ENCODE measurements around the gene SEMA6D.

Gene SEMA6D

DNA sequence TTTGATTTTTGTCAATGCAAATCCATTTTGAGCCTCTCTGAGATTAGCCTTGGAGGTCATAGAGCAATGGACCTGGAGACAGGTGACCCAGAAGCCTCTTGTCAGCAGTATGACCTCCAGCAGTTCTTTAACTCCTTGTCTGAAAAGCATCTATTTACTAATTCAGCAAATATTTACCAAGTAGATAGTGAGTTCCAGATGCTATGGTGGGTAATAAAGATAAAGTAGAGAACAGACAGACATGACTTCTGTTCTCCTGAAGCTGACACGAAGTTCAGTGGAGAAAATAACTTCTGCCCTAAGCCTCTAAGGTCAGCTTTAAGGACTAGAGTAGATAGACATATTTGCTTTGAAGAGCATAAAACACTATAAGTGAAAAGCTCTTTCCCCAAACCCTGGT is 26.6 kb downstream of the SEMA6D start:
- no peak for DNase-seq (ENCODE audit: low spot score)

GRCh38 chr15:47744496-47744895 is 27.2 kb downstream of the SEMA6D start:
- no peak for DNase-seq (ENCODE audit: low spot score)

DNA sequence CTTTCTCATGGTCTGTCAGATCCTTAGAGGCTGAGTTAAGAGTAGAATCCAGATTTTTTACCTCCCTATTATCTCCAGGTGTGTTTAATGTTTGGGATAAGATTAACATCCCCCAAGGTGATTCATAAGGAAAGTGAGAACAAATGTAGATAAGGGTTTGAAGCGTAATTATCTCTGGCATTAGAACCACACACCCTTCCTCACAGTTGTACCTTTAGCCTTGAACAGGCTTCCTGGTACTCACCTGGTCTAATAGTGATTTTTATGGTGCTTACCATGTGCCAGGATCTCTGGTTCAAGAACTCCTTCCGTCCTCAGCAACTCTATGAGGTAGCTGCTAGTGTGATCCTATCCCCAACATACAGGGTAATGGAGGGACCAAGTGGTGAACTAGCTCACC is 27.7 kb downstream of the SEMA6D start:
- no peak for DNase-seq (ENCODE audit: low spot score)

- DNase-seq (ENCODE audit: low spot score), result no peak
Measured at GRCh38 chr15:47746516-47746915, 29.2 kb downstream of the SEMA6D start.

DNA sequence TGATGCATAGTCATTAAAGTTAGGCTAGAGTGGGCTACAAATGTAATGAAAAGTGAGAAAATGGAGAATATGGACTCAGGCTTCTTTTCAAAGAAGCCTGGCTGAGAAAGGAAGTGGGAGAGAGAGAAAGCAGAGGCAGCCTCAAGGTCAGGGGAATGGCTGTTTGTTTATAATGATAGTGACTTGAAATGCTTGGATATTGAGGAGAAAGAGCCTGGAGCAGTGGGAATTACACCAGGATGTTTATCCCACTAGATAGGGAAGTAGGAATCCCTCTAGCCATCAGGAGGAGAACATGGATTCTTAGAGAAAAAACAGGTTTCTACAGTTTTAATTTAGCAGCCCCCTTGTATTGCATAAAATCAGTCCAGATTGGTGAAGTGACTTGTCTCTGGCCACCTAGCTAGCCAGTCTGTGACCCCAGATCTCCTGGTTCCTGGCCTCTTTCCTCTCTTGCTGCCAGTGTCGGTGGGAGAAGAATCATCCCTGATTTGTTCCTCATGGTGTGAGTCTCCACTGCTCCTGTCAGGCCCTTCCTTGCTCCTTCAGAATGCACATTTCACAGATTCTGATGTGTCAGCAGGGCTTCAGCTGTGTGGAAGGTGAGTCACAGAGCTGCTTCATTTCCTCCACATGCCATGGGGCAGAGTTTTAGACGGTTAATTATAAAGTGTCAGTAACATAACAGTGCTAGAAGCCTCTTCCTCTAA is 32.9 kb downstream of the SEMA6D start:
- DNase-seq (ENCODE audit: low spot score), result no peak

DNA sequence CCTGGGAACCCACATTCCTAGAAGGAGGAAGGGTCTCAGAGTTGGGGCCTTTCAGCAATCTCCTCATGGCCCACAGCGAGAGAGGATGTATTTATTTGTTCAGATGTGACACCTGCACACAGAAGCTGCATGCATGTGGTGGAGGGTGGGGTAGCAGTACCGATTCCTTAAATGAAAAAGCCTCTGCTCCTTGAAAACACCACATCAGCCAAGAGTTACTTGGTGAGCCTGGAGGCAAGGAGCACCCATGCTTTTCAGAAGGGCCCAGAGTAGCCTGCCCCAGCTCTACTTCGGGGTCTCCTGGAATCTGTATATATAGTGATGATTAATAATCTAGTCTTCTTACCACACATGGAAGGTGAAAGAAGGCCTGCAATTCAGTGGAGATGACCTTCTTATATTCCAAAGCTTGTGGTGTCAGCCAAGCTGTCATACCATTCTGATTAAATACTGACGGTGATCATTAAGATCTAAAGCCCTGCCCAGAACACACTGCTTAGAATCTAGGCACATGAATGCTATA is 33.5 kb downstream of the SEMA6D start:
- no peak for DNase-seq (ENCODE audit: low spot score)

DNA sequence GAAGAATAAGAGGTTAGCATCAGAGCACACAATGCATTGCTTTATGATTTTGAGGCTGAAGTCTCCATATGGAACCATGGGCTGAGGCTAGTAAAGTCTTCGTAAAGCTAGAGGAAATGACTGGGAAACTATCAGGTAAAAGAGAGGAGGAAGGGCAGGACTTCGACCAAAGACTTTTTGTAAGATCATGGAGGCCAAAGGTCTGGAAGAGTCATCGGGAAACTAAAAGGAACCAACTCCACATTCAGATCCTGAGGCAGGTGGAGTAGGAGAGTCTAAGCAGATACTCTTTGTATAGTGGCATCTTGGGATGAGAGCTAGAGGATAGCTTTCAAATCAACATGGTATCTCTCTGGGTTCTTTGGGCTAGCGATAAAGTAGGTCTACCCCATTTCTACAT is 36.3 kb downstream of the SEMA6D start:
- DNase-seq (ENCODE audit: low spot score), result no peak

- no peak for DNase-seq (ENCODE audit: low spot score)
Measured at GRCh38 chr15:47754312-47754711, 37.0 kb downstream of the SEMA6D start.

GRCh38 chr15:47755941-47756340 is 38.6 kb downstream of the SEMA6D start:
- DNase-seq (ENCODE audit: low spot score), result no peak

- no peak for DNase-seq (ENCODE audit: low spot score)
Measured at GRCh38 chr15:47756872-47757271, 39.6 kb downstream of the SEMA6D start.

DNA sequence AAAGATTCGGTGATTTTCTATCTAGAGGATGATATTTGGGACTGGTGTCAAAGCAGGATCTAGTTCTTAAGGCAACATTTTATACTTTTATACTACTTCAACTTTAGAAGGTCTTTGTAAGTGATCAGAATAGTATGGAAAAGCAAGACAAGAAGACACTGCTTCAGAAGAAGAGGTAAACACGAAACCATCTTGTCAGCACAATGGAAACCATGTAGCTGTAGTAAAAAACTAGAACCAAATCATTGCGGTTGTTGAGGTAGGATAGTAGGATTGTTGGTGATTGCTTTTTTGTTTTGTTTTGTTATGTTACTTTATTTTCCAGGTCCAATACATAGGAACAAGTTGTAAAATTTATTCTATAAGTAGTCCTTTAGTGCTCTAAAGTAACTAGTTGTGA is 40.0 kb downstream of the SEMA6D start:
- DNase-seq (ENCODE audit: low spot score), result no peak

DNA sequence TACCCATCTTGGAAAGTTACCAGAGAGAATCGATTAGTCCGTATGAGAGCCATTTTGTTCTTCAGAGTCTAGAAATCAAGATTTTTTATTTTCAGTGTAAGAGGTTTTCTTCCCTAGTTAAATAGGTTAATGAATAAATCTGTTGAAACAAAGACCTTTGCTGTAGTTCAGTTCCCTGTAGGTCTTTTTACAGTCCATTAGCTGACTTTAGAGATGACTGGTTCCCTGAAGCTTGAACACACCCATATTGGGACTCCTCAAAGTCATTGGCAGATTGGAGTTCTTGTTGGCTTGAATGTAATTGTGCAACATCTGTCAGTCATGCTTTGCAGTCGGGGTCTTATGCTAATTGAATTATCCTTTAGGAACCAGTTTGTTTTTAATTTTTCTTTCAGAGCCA is 45.3 kb downstream of the SEMA6D start:
- DNase-seq (ENCODE audit: low spot score), result no peak

GRCh38 chr15:47764666-47765065 is 47.4 kb downstream of the SEMA6D start:
- no peak for DNase-seq (ENCODE audit: low spot score)

- DNase-seq (ENCODE audit: low spot score), result no peak
Measured at GRCh38 chr15:47766406-47766805, 49.1 kb downstream of the SEMA6D start.

- no peak for DNase-seq (ENCODE audit: low spot score)
Measured at GRCh38 chr15:47767035-47767434, 49.7 kb downstream of the SEMA6D start.

- DNase-seq (ENCODE audit: low spot score), result no peak
Measured at GRCh38 chr15:47768735-47769134, 51.4 kb downstream of the SEMA6D start.

DNA sequence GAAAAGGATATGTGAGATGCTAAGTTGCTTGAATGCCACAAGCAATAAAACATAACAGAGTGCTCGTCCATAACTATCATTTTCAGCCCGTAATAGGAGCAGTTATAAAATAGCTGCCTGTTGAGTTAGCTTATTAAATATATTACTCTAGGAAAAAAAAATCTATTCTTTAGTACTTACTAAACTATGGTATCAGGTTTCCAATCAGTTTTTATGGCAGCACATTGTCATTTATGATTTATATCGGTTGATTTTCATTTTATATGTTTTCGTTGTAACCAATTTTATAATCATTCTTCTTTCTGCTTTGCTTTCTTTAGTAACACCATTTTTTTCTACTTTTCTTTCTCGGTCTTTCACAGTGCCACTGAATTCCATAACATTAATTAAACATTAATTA is 51.9 kb downstream of the SEMA6D start:
- DNase-seq (ENCODE audit: low spot score), result no peak

DNA sequence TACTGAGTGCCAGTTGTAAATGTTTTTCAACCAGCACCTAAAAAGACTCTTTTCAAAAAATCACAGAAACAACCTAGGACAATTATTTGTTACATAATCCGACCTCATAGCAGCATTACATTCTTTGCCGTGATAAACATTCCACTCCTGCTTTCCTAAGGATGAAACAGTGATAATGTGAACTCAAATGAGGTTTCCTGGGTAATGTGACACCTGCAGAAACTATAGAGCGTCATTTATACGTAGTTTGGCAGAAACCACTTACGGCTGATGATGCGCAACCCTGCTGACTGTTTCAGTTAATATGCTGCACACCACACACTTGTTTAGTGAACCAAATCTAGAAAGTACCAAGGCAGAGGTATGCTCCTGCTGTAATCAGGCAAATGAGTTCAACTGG is 55.8 kb downstream of the SEMA6D start:
- no peak for DNase-seq (ENCODE audit: low spot score)

DNA sequence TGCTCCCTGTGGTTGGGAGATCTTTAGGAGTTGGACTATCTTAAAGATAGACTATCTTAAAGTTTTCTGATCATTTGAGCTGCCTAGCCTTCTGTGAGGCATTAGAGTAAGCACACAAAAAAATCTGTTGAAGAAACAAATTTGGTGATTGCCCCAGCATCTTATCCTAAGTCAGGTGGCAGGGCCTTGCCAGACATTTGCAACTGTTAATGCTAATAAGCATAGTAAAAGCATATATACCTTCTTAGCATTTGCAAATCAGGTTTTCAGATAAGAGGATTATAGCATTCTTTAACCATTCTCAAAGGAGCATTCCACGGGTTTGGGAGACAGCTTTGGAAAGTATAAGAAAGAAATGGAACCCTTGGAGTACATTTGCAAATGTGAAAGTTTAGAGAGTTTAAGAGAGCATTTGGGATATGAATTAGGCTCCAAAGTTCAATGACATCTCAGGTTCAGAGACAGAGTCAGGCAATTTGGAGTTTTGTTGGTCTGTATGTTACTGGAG is 61.0 kb downstream of the SEMA6D start:
- DNase-seq (ENCODE audit: low spot score), result no peak

DNA sequence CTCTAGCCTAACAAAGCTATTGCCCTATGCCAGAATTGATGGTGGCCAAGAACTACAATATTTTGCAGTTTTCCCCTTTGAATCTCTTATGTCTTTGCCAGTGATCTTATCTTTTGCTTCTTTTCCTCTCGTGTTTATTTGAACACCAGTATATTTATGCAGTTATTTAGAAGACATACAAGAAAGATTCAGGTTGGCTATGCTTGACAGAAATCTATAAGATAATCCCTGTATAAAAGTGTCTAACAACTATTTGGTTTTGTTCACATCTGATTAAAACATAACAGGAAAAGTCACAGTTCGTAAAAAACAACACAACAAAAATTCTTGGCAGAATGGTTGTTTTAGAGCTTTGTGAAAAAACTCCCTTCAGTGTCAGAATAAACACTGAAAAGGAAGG is 63.7 kb downstream of the SEMA6D start:
- DNase-seq (ENCODE audit: low spot score), result no peak

DNA sequence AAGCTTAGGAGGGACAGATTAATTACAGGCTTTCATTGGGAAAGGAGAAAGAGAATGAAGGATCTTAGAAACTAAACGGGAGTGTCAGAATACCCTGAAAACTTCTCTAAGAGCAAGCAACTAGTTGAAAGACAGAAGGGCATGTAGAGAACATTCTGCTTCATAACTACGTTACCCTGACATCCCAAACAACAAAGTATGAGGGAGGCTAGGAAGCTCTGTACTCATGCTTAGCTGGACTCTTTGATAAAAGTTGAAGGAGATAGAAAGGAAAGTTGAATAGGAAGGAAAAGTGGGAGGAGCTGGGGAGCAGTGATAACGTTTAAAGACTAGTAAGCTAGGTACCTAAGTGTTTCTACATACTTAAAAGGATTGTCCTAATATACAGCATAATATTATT is 64.2 kb downstream of the SEMA6D start:
- no peak for DNase-seq (ENCODE audit: low spot score)

DNA sequence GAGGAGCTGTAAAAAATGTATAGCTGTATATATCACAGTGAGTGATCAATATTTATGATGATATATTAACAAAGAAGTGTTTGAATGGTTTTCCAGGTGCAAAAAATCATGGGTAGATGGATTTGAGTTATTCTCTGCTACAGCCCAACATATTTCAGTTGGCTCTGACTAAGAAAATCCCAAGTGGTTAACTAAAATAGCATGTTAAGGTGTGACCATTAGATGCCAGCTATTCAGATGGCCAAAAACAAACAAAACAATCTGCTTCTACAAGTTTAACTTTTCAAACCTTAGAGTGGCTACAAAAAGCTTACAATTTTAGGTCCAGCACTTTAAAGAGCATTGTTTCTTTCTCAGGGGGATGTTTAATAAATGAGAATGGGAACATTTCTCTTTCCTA is 67.5 kb downstream of the SEMA6D start:
- no peak for DNase-seq (ENCODE audit: low spot score)

DNA sequence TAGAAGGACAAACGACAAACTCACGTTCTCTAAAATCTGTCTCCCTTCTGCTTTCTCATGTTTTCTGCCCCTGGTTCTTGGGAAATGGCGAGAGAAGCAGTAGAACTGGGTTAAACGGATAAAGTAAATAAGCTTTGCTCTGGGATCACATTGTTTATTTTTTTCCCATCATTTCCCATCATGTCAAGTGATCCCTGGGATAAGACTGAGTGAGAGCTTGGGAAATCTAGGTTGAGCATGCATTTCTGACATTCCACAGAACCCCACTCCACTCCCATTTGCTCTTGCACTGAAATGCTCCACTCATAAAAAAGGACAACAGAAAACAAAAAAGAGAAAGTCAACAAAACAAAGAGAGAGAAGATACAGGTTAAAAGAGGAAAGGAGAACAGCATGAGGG is 69.1 kb downstream of the SEMA6D start:
- DNase-seq (ENCODE audit: low spot score), result no peak

DNA sequence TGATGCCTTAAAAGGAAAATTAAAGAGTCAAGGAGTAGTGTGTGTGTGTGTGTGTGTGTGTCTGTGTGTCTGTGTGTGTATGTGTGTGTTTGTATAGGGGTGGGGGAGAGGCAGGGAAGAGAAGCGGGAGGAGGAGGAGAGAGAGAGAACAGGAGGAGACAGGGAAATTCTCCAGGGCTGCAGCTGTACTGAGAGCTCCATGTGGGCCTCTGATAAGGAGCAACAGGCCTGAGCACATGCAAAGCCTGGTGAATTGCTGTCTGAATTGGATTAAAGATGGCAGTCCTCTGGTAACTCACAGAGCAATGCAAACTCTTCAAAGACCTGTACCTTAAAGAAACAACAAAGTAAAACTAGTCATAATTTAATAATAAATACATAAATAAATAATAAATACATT is 70.6 kb downstream of the SEMA6D start:
- no peak for DNase-seq (ENCODE audit: low spot score)
